BLaER1 treated with 17β-estradiol and CSF1 and Interleukin-3, amounts not matched to agents 10 nM and 100 nM (cell line): Measurements from ENCODE around the gene HERPUD2.
"Not testable (repeated sequence)": the region's sequence is repeated elsewhere in the genome, so short reads cannot be mapped to it uniquely, and the experiment has no call there.

Source experiments
- H3K27ac ChIP-seq, 11 experiments: shearing (Covaris generic); formaldehyde crosslinking; 2 replicates each; pipeline ENCODE4 v1.8.1; 2022
- H3K27me3 ChIP-seq, 11 experiments: shearing (Covaris generic); formaldehyde crosslinking; 2 replicates each; pipeline ENCODE4 v1.8.1; 2022
- H3K36me3 ChIP-seq, 11 experiments: shearing (Covaris generic); formaldehyde crosslinking; 2 replicates each; pipeline ENCODE4 v1.8.1; 2022
- H3K4me1 ChIP-seq, 10 experiments: shearing (Covaris generic); formaldehyde crosslinking; 2 replicates each; pipeline ENCODE4 v1.8.1; 2022
- H3K4me2 ChIP-seq, 11 experiments: shearing (Covaris generic); formaldehyde crosslinking; 2 replicates each; pipeline ENCODE4 v1.8.1; 2022
- H3K4me3 ChIP-seq, 10 experiments: shearing (Covaris generic); formaldehyde crosslinking; 2 replicates each; pipeline ENCODE4 v1.8.1; 2022
- H3K9ac ChIP-seq, 11 experiments: shearing (Covaris generic); formaldehyde crosslinking; 2 replicates each; pipeline ENCODE4 v1.8.1; 2022
- H3K9me3 ChIP-seq, 11 experiments: shearing (Covaris generic); formaldehyde crosslinking; replicated peaks in 1 of 11; 2 replicates each; pipeline ENCODE4 v1.8.1; 2022
- H4K20me1 ChIP-seq, 11 experiments: shearing (Covaris generic); formaldehyde crosslinking; 2 replicates each; pipeline ENCODE4 v1.8.1; 2022
- Cebpa-rat ChIP-seq, 11 experiments: shearing (Covaris generic); IDR thresholded peaks; 2 replicates each; pipeline ENCODE4 v1.8.1; 2022

HERPUD2 gene

DNA sequence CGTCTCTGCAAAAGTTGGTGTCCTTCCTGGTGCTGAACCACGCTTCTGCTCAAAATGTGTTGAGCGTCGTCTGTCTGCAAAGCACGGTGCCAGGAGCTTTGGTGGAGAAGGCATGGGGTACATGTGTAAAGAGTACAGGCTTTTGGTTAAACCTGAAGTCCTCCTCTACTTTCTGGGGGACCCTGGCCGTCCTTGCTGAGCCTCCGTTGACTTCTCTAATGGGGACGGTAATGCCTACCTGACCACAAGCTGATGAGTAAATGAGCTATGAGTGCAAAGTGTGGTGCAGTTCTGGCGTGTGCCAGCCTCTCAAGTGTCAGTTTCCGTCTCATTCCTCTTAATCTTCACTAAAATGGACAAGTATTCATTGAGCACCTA is 527 bp upstream of the HERPUD2 start:
- peaks cover 0 to 27% (median 18%) of the 10 kb centered on the region in 11 experiments; a peak in 12 of 22 replicates for H4K20me1 ChIP-seq
- H3K36me3 ChIP-seq: peaks cover 0 to 16% (median 9%) of the 10 kb centered on the region in 11 experiments; a peak in 16 of 22 replicates
- H3K4me2 ChIP-seq: peak overlapping the region; percentile 76 to 98 (median 90)
- no peaks in the 10 kb centered on the region for H3K27me3 ChIP-seq
- H3K27ac ChIP-seq: peak overlapping the region; percentile 94 to 99 (median 98)
- TF ChIP-seq Cebpa-rat (IDR thresholded peaks at IDR 0.05): no peak
- H3K9me3 ChIP-seq: peaks cover 0 to 11% (median 0%) of the 10 kb centered on the region in 11 experiments; a peak in 4 of 22 replicates
- H3K4me1 ChIP-seq: peaks cover 46 to 63% (median 58%) of the 10 kb centered on the region in 10 experiments
- H3K9ac ChIP-seq: peak overlapping the region; percentile 96 to 99 (median 98)
- H3K4me3 ChIP-seq: peak overlapping the region; percentile 72 to 96 (median 94)

GRCh38 chr7:35694161-35694783 is 663 bp downstream of the HERPUD2 start:
- H3K4me1 ChIP-seq: peaks cover 57 to 72% (median 64%) of the 10 kb centered on the region in 10 experiments
- peak overlapping the region; percentile 76 to 98 (median 90) for H3K4me2 ChIP-seq
- H3K4me3 ChIP-seq: peak overlapping the region; percentile 72 to 96 (median 94)
- H3K27ac ChIP-seq: peak overlapping the region; percentile 94 to 99 (median 98)
- H3K27me3 ChIP-seq: no peaks in the 10 kb centered on the region
- H3K9ac ChIP-seq: peak overlapping the region; percentile 96 to 99 (median 98)
- no peak for TF ChIP-seq Cebpa-rat (IDR thresholded peaks at IDR 0.05)
- H4K20me1 ChIP-seq: peaks cover 0 to 39% (median 20%) of the 10 kb centered on the region in 11 experiments; a peak in 12 of 22 replicates
- peaks cover 0 to 23% (median 17%) of the 10 kb centered on the region in 11 experiments; a peak in 16 of 22 replicates for H3K36me3 ChIP-seq
- H3K9me3 ChIP-seq: peaks cover 0 to 13% (median 0%) of the 10 kb centered on the region in 11 experiments; a peak in 4 of 22 replicates

DNA sequence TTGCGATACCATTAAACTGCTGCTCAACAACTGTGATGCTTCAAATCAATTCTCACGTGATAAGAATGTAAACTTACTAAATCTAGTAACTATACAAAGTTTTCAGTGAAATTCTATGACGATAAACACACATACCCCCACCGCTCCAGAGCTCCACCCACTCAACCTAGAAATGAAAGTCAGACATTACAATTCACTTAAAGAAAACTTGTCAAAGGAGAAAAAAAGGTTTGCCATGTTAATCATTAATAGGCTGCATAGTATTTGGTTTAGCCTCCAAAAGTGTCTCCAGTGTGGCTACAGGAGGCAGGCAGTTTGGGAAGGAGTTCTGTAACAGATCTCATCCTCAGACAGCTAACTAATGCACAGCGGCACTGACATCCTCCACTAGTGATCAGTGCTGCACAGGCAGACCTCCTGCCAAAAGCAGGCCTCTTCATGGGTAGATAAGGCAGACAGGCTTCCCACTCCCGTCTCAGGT is 3.1 kb downstream of the HERPUD2 start:
- Histone ChIP-seq H3K4me1 (peaks cover 50 to 73% (median 63%) of the 10 kb centered on the region in 10 experiments), H3K9me3 (peaks cover 0 to 13% (median 0%) of the 10 kb centered on the region in 11 experiments; a peak in 4 of 22 replicates), H3K27me3 (no peaks in the 10 kb centered on the region), H3K4me2 (peak overlapping the region; percentile 76 to 98 (median 90)), H3K4me3 (peak overlapping the region; percentile 43 to 96 (median 94); a peak in 15 of 20 replicates), H4K20me1 (peaks cover 0 to 63% (median 27%) of the 10 kb centered on the region in 11 experiments; a peak in 14 of 22 replicates), H3K36me3 (peaks cover 0 to 30% (median 17%) of the 10 kb centered on the region in 11 experiments; a peak in 16 of 22 replicates), H3K27ac (peak overlapping the region in 1 of 11 experiments; percentile 5; a peak in 1 of 22 replicates), H3K9ac (peak overlapping the region in 8 of 11 experiments; percentile 0 to 98 (median 46); a peak in 7 of 22 replicates)
- no peak for TF ChIP-seq Cebpa-rat (IDR thresholded peaks at IDR 0.05)

- Histone ChIP-seq H3K4me1 (peaks cover 45 to 70% (median 59%) of the 10 kb centered on the region in 10 experiments), H3K36me3 (peaks cover 0 to 32% (median 14%) of the 10 kb centered on the region in 11 experiments; a peak in 16 of 22 replicates), H3K9ac (peak overlapping the region in 3 of 11 experiments; percentile 22 to 96 (median 28); a peak in 2 of 22 replicates), H3K27ac (no peak overlapping the region), H3K9me3 (peaks cover 0 to 8% (median 0%) of the 10 kb centered on the region in 11 experiments; a peak in 4 of 22 replicates), H3K27me3 (no peaks in the 10 kb centered on the region), H4K20me1 (peaks cover 0 to 65% (median 27%) of the 10 kb centered on the region in 11 experiments; a peak in 14 of 22 replicates), H3K4me2 (peak overlapping the region; percentile 76 to 98 (median 90)), H3K4me3 (peak overlapping the region in 8 of 10 experiments; percentile 43 to 96 (median 92); a peak in 12 of 20 replicates)
- TF ChIP-seq Cebpa-rat (IDR thresholded peaks at IDR 0.05): no peak
Observed at GRCh38 chr7:35691366-35691765, 3.6 kb downstream of the HERPUD2 start.

- H3K36me3 ChIP-seq: peaks cover 4 to 37% (median 18%) of the 10 kb centered on the region in 11 experiments
- H3K4me1 ChIP-seq: peaks cover 38 to 62% (median 52%) of the 10 kb centered on the region in 10 experiments
- not testable (repeated sequence) for H3K27me3 ChIP-seq, H3K27ac ChIP-seq, H3K9me3 ChIP-seq
- H3K4me2 ChIP-seq: peak overlapping the region; percentile 76 to 98 (median 90); a peak in 19 of 22 replicates
- peak overlapping the region in 3 of 10 experiments; percentile 72 to 94 (median 79); a peak in 3 of 20 replicates for H3K4me3 ChIP-seq
- H4K20me1 ChIP-seq: peaks cover 0 to 68% (median 27%) of the 10 kb centered on the region in 11 experiments; a peak in 14 of 22 replicates
- 0 out of 22 replicates have a peak overlapping the region, but pooled peaks of 2 of the 11 experiments have one; percentile 22 to 96 for H3K9ac ChIP-seq
Observed at GRCh38 chr7:35690614-35691013, 4.3 kb downstream of the HERPUD2 start.

- Histone ChIP-seq H3K27ac (no peak overlapping the region), H3K9ac (no peak overlapping the region), H3K4me3 (no peak overlapping the region), H3K4me2 (no peak overlapping the region), H3K4me1 (peaks cover 5 to 39% (median 19%) of the 10 kb centered on the region in 10 experiments; a peak in 17 of 20 replicates), H3K27me3 (no peaks in the 10 kb centered on the region), H3K9me3 (peaks cover 24 to 38% (median 32%) of the 10 kb centered on the region in 11 experiments), H3K36me3 (peaks cover 31 to 71% (median 45%) of the 10 kb centered on the region in 11 experiments), H4K20me1 (peaks cover 0 to 92% (median 9%) of the 10 kb centered on the region in 11 experiments; a peak in 12 of 22 replicates)
- no peak for TF ChIP-seq Cebpa-rat (IDR thresholded peaks at IDR 0.05)
Observed at GRCh38 chr7:35685781-35686180, 9.2 kb downstream of the HERPUD2 start.

DNA sequence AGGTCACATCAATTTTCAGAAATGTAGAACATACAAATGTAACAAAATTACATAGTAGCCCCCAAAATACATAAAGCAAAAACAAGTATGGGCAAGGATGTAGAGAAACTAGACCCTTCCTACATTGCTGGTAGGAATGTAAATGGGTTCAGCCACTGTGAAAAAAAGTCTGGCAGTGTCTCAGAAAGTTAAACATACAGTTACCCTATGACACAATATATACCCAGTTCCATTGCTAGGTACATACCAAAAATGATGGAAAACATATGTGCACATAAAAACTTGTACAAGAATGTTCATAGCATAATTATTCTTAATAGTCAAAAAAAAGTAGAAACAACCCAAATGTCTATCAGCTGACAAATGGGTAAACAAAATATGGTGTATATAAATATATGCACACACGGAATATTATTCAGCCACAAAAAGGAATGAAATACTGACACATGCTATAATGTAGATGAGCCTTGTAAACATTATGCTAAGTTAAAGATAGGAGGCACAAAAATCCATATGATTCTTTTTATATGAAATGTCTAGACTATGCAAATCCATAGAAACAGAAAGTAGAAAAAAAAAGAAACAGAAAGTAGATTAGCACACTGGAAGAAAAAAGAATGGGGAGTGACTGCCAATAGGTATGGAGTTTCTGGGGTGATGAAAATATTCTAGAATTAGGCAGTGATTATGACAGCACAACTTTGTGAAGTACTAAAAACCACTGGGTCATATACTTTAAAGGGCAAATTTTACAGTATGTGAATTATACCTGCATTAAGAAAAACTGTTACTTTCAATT is 13.5 kb downstream of the HERPUD2 start:
- H3K27me3 ChIP-seq: no peaks in the 10 kb centered on the region
- peaks cover 24 to 35% (median 30%) of the 10 kb centered on the region in 11 experiments for H3K9me3 ChIP-seq
- H3K4me3 ChIP-seq: no peak overlapping the region
- H3K27ac ChIP-seq: no peak overlapping the region
- peaks cover 0 to 95% (median 22%) of the 10 kb centered on the region in 11 experiments; a peak in 13 of 22 replicates for H4K20me1 ChIP-seq
- TF ChIP-seq Cebpa-rat (IDR thresholded peaks at IDR 0.05): no peak
- no peak overlapping the region for H3K4me2 ChIP-seq
- peaks cover 23 to 53% (median 34%) of the 10 kb centered on the region in 11 experiments for H3K36me3 ChIP-seq
- 0 out of 20 replicates have a peak, but pooled peaks cover 0 to 11% (median 0%) of the 10 kb centered on the region in 10 experiments for H3K4me1 ChIP-seq
- no peak overlapping the region for H3K9ac ChIP-seq

GRCh38 chr7:35680403-35681013 is 14.4 kb downstream of the HERPUD2 start:
- peaks cover 20 to 50% (median 29%) of the 10 kb centered on the region in 11 experiments for H3K36me3 ChIP-seq
- peaks cover 24 to 34% (median 27%) of the 10 kb centered on the region in 11 experiments for H3K9me3 ChIP-seq
- no peaks in the 10 kb centered on the region for H3K27me3 ChIP-seq
- 0 out of 20 replicates have a peak, but pooled peaks cover 0 to 11% (median 0%) of the 10 kb centered on the region in 10 experiments for H3K4me1 ChIP-seq
- peaks cover 0 to 100% (median 23%) of the 10 kb centered on the region in 11 experiments; a peak in 13 of 22 replicates for H4K20me1 ChIP-seq
- no peak for TF ChIP-seq Cebpa-rat (IDR thresholded peaks at IDR 0.05)
- H3K4me2 ChIP-seq: no peak overlapping the region
- no peak overlapping the region for H3K27ac ChIP-seq
- H3K9ac ChIP-seq: no peak overlapping the region
- H3K4me3 ChIP-seq: no peak overlapping the region
